Measurements from ENCODE around the gene MAFF. TPM values are rescaled to one million over a fixed set of nuclear protein-coding genes. Genes with fewer than 3 reads are reported as not detected.

MAFF gene
- total RNA-seq, 1 experiment from 2014 or later, result 4.6 TPM

DNA sequence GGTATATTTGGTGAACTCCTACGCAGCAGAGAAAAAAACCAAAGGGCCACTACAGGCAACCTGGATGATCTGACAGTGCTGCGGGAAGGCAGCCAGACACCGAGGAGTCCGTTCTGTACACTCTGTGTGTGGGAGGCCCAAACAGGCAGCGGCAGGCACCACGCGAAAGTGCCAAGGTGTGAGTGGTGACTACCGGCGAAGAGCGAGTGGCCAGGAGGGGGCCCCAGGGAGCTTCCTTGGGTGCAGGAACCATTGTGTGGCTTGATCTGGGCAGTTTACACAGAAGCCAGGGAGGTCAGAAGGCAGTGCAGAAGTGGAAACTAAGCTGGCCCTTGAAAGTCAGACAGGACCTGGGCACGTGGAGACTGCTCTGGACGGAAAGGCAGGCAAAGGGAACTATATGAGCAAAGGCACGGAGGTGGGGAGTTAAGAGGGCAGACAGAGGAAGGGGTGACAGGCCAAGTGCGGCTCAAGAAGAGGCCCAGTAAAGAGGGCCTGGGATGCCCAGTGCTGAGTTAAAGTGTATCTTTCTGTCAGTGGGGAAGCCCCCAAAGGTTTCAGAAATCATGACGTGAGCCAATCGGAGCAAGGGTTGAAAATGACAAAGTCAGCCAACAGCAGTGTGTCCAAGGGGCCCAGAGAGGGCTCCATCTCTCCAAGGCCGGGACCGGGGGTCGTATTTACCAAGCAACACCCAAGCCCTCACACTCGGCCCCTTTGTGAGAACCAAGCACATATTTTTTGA, 60.4 kb downstream of the MAFF start:
- peak; percentile 78 for DNase-seq (ENCODE audit: low spot score)
- POLR2A ChIA-PET, result no interaction called here
- ATAC-seq, result peak; percentile 85
- Mint-ChIP-seq H3K27ac (peak overlapping the region; percentile 95), H3K9me3 (no peaks in the 10 kb centered on the region), H3K4me3 (no peak overlapping the region), H3K4me1 (peaks cover 56% of the 10 kb centered on the region), H3K36me3 (peaks cover 5% of the 10 kb centered on the region; the same call in 1 of the 2 replicates), H3K27me3 (ENCODE audit: low read depth) (no peaks in the 10 kb centered on the region)
- TF ChIP-seq KAT7 (CRISPR knock-in tag; IDR thresholded peaks at IDR 0.05; ENCODE audit: borderline replicate concordance), result no peak
- TF ChIP-seq RORB (CRISPR knock-in tag; IDR thresholded peaks at IDR 0.05), result no peak
- TF ChIP-seq ZNF121 (CRISPR knock-in tag; IDR thresholded peaks at IDR 0.05), result peak; percentile 46; the same call in 1 of the 2 replicates
- CTCF ChIA-PET, result interaction anchor here (0.6 to 3.2 kb wide), 36 partner anchors 9 to 828 kb away, joined by 3 to 27 read pairs (median 4); no protein-coding TSS in a partner anchor

DNA sequence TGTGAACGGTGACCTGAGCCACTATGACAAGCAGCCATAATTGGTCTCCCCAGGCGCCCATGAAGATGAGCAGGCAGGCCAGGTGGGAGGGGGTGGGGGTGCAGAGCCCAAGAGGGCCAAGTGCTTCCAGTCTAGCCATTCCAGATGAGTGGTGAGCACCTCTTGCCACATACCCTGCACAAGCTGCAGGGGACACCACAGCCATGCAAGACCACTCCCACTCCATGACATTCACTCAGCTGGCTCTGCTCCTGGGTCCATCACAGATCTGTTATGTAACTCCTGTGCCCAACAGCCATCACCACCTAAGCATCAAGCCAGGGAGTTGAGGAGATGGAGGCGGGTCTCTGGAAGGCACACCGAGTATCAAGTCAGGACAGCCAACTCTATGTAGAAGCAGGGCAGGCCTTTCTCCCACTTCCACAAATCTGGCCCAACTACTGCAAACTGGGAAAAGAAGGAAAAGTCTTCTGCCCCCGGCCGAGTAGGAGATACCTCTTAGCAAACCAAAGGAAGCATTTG, 62.6 kb downstream of the MAFF start:
- DNase-seq (ENCODE audit: low spot score), result no peak

More for the DNA sequence above, 62.6 kb downstream of the MAFF start:
- POLR2A ChIA-PET, result no interaction called here
- CTCF ChIA-PET, result no interaction called here
- H3K4me3 Mint-ChIP-seq, result no peak overlapping the region
- no peak for ATAC-seq
- H3K27ac Mint-ChIP-seq, result no peak overlapping the region
- H3K9me3 Mint-ChIP-seq, result no peaks in the 10 kb centered on the region
- no peaks in the 10 kb centered on the region for H3K27me3 Mint-ChIP-seq (ENCODE audit: low read depth)
- TF ChIP-seq, protein P1, sequence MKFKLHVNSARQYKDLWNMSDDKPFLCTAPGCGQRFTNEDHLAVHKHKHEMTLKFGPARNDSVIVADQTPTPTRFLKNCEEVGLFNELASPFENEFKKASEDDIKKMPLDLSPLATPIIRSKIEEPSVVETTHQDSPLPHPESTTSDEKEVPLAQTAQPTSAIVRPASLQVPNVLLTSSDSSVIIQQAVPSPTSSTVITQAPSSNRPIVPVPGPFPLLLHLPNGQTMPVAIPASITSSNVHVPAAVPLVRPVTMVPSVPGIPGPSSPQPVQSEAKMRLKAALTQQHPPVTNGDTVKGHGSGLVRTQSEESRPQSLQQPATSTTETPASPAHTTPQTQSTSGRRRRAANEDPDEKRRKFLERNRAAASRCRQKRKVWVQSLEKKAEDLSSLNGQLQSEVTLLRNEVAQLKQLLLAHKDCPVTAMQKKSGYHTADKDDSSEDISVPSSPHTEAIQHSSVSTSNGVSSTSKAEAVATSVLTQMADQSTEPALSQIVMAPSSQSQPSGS (CRISPR knock-in tag; IDR thresholded peaks at IDR 0.05; ENCODE audit: borderline replicate concordance, low read depth), result no peak
- TF ChIP-seq, protein P2, sequence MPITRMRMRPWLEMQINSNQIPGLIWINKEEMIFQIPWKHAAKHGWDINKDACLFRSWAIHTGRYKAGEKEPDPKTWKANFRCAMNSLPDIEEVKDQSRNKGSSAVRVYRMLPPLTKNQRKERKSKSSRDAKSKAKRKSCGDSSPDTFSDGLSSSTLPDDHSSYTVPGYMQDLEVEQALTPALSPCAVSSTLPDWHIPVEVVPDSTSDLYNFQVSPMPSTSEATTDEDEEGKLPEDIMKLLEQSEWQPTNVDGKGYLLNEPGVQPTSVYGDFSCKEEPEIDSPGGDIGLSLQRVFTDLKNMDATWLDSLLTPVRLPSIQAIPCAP (CRISPR knock-in tag; IDR thresholded peaks at IDR 0.05), result no peak
- TF ChIP-seq, protein P3, sequence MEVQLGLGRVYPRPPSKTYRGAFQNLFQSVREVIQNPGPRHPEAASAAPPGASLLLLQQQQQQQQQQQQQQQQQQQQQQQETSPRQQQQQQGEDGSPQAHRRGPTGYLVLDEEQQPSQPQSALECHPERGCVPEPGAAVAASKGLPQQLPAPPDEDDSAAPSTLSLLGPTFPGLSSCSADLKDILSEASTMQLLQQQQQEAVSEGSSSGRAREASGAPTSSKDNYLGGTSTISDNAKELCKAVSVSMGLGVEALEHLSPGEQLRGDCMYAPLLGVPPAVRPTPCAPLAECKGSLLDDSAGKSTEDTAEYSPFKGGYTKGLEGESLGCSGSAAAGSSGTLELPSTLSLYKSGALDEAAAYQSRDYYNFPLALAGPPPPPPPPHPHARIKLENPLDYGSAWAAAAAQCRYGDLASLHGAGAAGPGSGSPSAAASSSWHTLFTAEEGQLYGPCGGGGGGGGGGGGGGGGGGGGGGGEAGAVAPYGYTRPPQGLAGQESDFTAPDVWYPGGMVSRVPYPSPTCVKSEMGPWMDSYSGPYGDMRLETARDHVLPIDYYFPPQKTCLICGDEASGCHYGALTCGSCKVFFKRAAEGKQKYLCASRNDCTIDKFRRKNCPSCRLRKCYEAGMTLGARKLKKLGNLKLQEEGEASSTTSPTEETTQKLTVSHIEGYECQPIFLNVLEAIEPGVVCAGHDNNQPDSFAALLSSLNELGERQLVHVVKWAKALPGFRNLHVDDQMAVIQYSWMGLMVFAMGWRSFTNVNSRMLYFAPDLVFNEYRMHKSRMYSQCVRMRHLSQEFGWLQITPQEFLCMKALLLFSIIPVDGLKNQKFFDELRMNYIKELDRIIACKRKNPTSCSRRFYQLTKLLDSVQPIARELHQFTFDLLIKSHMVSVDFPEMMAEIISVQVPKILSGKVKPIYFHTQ (CRISPR knock-in tag; IDR thresholded peaks at IDR 0.05), result no peak
- TF ChIP-seq NFATC4 (CRISPR knock-in tag; IDR thresholded peaks at IDR 0.05) (no peak), GTF2I (CRISPR knock-in tag; conservative IDR thresholded peaks at IDR 0.05) (no peak)
- TF ChIP-seq, protein P4, sequence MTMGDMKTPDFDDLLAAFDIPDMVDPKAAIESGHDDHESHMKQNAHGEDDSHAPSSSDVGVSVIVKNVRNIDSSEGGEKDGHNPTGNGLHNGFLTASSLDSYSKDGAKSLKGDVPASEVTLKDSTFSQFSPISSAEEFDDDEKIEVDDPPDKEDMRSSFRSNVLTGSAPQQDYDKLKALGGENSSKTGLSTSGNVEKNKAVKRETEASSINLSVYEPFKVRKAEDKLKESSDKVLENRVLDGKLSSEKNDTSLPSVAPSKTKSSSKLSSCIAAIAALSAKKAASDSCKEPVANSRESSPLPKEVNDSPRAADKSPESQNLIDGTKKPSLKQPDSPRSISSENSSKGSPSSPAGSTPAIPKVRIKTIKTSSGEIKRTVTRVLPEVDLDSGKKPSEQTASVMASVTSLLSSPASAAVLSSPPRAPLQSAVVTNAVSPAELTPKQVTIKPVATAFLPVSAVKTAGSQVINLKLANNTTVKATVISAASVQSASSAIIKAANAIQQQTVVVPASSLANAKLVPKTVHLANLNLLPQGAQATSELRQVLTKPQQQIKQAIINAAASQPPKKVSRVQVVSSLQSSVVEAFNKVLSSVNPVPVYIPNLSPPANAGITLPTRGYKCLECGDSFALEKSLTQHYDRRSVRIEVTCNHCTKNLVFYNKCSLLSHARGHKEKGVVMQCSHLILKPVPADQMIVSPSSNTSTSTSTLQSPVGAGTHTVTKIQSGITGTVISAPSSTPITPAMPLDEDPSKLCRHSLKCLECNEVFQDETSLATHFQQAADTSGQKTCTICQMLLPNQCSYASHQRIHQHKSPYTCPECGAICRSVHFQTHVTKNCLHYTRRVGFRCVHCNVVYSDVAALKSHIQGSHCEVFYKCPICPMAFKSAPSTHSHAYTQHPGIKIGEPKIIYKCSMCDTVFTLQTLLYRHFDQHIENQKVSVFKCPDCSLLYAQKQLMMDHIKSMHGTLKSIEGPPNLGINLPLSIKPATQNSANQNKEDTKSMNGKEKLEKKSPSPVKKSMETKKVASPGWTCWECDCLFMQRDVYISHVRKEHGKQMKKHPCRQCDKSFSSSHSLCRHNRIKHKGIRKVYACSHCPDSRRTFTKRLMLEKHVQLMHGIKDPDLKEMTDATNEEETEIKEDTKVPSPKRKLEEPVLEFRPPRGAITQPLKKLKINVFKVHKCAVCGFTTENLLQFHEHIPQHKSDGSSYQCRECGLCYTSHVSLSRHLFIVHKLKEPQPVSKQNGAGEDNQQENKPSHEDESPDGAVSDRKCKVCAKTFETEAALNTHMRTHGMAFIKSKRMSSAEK (CRISPR knock-in tag; IDR thresholded peaks at IDR 0.05; ENCODE audit: borderline replicate concordance), result no peak
- TF ChIP-seq, protein P5, sequence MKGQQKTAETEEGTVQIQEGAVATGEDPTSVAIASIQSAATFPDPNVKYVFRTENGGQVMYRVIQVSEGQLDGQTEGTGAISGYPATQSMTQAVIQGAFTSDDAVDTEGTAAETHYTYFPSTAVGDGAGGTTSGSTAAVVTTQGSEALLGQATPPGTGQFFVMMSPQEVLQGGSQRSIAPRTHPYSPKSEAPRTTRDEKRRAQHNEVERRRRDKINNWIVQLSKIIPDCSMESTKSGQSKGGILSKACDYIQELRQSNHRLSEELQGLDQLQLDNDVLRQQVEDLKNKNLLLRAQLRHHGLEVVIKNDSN (CRISPR knock-in tag; IDR thresholded peaks at IDR 0.05), result no peak
- H3K4me1 Mint-ChIP-seq, result peaks cover 48% of the 10 kb centered on the region
- peaks cover 5% of the 10 kb centered on the region; the same call in 1 of the 2 replicates for H3K36me3 Mint-ChIP-seq

Other genes starting within 250 kb of the MAFF start
- gene C22orf23, start 248.4 kb upstream of the MAFF start, total RNA-seq (2021), result 0.16 to 0.96 TPM (median 0.72 TPM) in 3 replicates
- 128 to 138 TPM (median 132 TPM) in 3 replicates for gene POLR2F, start 248.3 kb upstream of the MAFF start, total RNA-seq (2021)
- gene SOX10, start 217.4 kb upstream of the MAFF start, total RNA-seq (2021), result 2.7 to 3.6 TPM (median 3.0 TPM) in 3 replicates
- 28.1 to 33.4 TPM (median 28.2 TPM) in 3 replicates for gene PICK1, start 144.6 kb upstream of the MAFF start, total RNA-seq (2021)
- gene SLC16A8, start 117.8 kb upstream of the MAFF start, total RNA-seq (2021), result 0.53 to 0.98 TPM (median 0.57 TPM) in 3 replicates
- 3.0 to 5.7 TPM (median 4.9 TPM) in 3 replicates for gene BAIAP2L2, start 91.3 kb upstream of the MAFF start, total RNA-seq (2021)
- 29.9 to 44.1 TPM (median 37.6 TPM) in 3 replicates for gene PLA2G6, start 20.2 kb upstream of the MAFF start, total RNA-seq (2021)
- 85.9 to 89.7 TPM (median 88.1 TPM) in 3 replicates for gene TMEM184B, start 71.0 kb downstream of the MAFF start, total RNA-seq (2021)
- gene CSNK1E, start 115.4 kb downstream of the MAFF start, total RNA-seq (2021), result 262 to 271 TPM (median 265 TPM) in 3 replicates